Vagina (tissue), 2 donors: ENCODE measurements around the gene ZNF765.
"Not testable (repeated sequence)": the region's sequence is repeated elsewhere in the genome, so short reads cannot be mapped to it uniquely, and the experiment has no call there.

Source experiments
- POLR2A ChIP-seq, 2 donors: fragments of 450-650 bp; IDR thresholded peaks; one replicate each; pipeline ENCODE4 v1.6.1; 2017; ENCODE audit warnings: antibody characterized with exemption in 2 of 2, mild to moderate bottlenecking in 2 of 2, moderate library complexity in 2 of 2
- POLR2AphosphoS5 ChIP-seq, 2 donors: sonication (generic); formaldehyde crosslinking; IDR thresholded peaks; one replicate each; pipeline ENCODE4 v1.9.0; 2017; ENCODE audit warnings: antibody characterized with exemption in 2 of 2, mild to moderate bottlenecking in 2 of 2, low read depth in 1 of 2; ENCODE audit not compliant: insufficient read depth in 1 of 2
- TF ChIP-seq, protein P1 (sequence below), 3 experiments: fragments of 450-650 bp in 2 of 3; fragments of 200-600 bp in 1 of 3; sonication (generic) in 1 of 3; IDR thresholded peaks; one replicate each; pipeline ENCODE4 v1.5.1; 2017 to 2019; ENCODE audit warnings: antibody characterized with exemption in 3 of 3, mild to moderate bottlenecking in 2 of 3, moderate library complexity in 2 of 3

GRCh38 chr19:53443809-53444208, 48.9 kb downstream of the ZNF765 start:
- TF ChIP-seq, protein P1, sequence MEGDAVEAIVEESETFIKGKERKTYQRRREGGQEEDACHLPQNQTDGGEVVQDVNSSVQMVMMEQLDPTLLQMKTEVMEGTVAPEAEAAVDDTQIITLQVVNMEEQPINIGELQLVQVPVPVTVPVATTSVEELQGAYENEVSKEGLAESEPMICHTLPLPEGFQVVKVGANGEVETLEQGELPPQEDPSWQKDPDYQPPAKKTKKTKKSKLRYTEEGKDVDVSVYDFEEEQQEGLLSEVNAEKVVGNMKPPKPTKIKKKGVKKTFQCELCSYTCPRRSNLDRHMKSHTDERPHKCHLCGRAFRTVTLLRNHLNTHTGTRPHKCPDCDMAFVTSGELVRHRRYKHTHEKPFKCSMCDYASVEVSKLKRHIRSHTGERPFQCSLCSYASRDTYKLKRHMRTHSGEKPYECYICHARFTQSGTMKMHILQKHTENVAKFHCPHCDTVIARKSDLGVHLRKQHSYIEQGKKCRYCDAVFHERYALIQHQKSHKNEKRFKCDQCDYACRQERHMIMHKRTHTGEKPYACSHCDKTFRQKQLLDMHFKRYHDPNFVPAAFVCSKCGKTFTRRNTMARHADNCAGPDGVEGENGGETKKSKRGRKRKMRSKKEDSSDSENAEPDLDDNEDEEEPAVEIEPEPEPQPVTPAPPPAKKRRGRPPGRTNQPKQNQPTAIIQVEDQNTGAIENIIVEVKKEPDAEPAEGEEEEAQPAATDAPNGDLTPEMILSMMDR (IDR thresholded peaks at IDR 0.05): not testable (repeated sequence)
- not testable (repeated sequence) for TF ChIP-seq POLR2A (IDR thresholded peaks at IDR 0.05); POLR2AphosphoS5 (IDR thresholded peaks at IDR 0.05; ENCODE audit: insufficient read depth in 1 of 2, low read depth in 1 of 2)
